SK-N-SH (cell line): ENCODE measurements around the gene DSG1. TPM values are rescaled to one million over a fixed set of nuclear protein-coding genes. Genes with fewer than 3 reads are reported as not detected.
"Not testable (repeated sequence)": the region's sequence is repeated elsewhere in the genome, so short reads cannot be mapped to it uniquely, and the experiment has no call there.

Source experiments
- CTCF ChIA-PET: fragments of 300-600, 350-600 bp; formaldehyde crosslinking; extraction: SDS; loops from one replicate; lab custom pipeline; 2021; lab: Yijun Ruan, JAX
- POLR2A ChIA-PET: fragments of 350-600 bp; sonication (Branson Sonifier 250); formaldehyde crosslinking; extraction: SDS; loops from one replicate; lab custom pipeline; 2020; ENCODE audit warnings: antibody characterized with exemption, inconsistent platforms; lab: Yijun Ruan, JAX
- DNase-seq: peaks from one replicate; pipeline ENCODE4 v3.0.0; 2012
- H2AFZ ChIP-seq: fragments of 200-600 bp; sonication (generic); 2 replicates; pipeline ENCODE4 v1.8.1; 2016; ENCODE audit warnings: antibody characterized with exemption, mild to moderate bottlenecking, low read depth
- H3F3A ChIP-seq: fragments of 200-600 bp; sonication (generic); replicated peaks from 2 replicates; pipeline ENCODE3; 2016; ENCODE audit warnings: antibody characterized with exemption, mild to moderate bottlenecking; ENCODE audit not compliant: insufficient read depth
- H3K27ac ChIP-seq, 2 experiments: fragments of 200-500 bp in 1 of 2; fragments of 200-600 bp in 1 of 2; sonication (Bioruptor generic) in 1 of 2; sonication (generic), shearing (Covaris generic) in 1 of 2; 2 replicates each; pipeline versions ENCODE4 v1.5.1 to v1.6.1; 2014 to 2016; ENCODE audit warnings: low read depth in 2 of 2, inconsistent platforms in 1 of 2, low read length in 1 of 2, mild to moderate bottlenecking in 1 of 2, mixed read lengths in 1 of 2
- H3K27me3 ChIP-seq: fragments of 200-600 bp; sonication (generic), shearing (Covaris generic); 2 replicates; pipeline ENCODE4 v1.6.1; 2016; ENCODE audit warnings: mixed run types; ENCODE audit not compliant: insufficient read depth
- H3K36me3 ChIP-seq, 2 experiments: fragments of 200-500 bp in 1 of 2; fragments of 200-600 bp in 1 of 2; sonication (Bioruptor generic) in 1 of 2; sonication (generic) in 1 of 2; replicated peaks in 1 of 2; 2 replicates each; pipeline versions ENCODE3 to v1.5.1; 2014 to 2016; ENCODE audit warnings: low read length in 1 of 2, mild to moderate bottlenecking in 1 of 2; ENCODE audit not compliant: insufficient read depth in 2 of 2, control insufficient read depth in 1 of 2
- H3K4me1 ChIP-seq, 2 experiments: fragments of 200-500 bp in 1 of 2; fragments of 200-600 bp in 1 of 2; sonication (Bioruptor generic) in 1 of 2; sonication (generic), shearing (Covaris generic) in 1 of 2; 2 replicates each; pipeline versions ENCODE4 v1.5.1 to v1.6.1; 2014 to 2016; ENCODE audit warnings: low read depth in 1 of 2, low read length in 1 of 2, mixed run types in 1 of 2; ENCODE audit not compliant: insufficient read depth in 2 of 2, control insufficient read depth in 1 of 2
- H3K4me2 ChIP-seq: fragments of 200-600 bp; sonication (generic), shearing (Covaris generic); 2 replicates; pipeline ENCODE4 v1.6.1; 2017; ENCODE audit warnings: mixed run types
- H3K4me3 ChIP-seq, 2 experiments: fragments of 200-500 bp in 1 of 2; fragments of 200-600 bp in 1 of 2; sonication (Bioruptor generic) in 1 of 2; sonication (generic), shearing (Covaris generic) in 1 of 2; 2 replicates each; pipeline versions ENCODE4 v1.5.1 to v1.8.1; 2014 to 2016; ENCODE audit warnings: low read depth in 2 of 2, inconsistent platforms in 1 of 2, low read length in 1 of 2, mild to moderate bottlenecking in 1 of 2, mixed read lengths in 1 of 2, moderate library complexity in 1 of 2
- H3K79me2 ChIP-seq: fragments of 200-600 bp; sonication (generic); 2 replicates; pipeline ENCODE4 v1.8.1; 2017; ENCODE audit warnings: mild to moderate bottlenecking; ENCODE audit not compliant: insufficient read depth
- H3K9ac ChIP-seq: fragments of 200-600 bp; sonication (generic); 2 replicates; pipeline ENCODE4 v1.6.1; 2017; ENCODE audit warnings: mixed run types
- H3K9me2 ChIP-seq: fragments of 200-600 bp; sonication (generic); 2 replicates; pipeline ENCODE4 v1.6.1; 2017; ENCODE audit warnings: mixed run types
- H3K9me3 ChIP-seq: fragments of 200-600 bp; sonication (generic); 2 replicates; pipeline ENCODE4 v1.6.1; 2017; ENCODE audit warnings: mixed run types, mild to moderate bottlenecking, moderate library complexity
- H4K20me1 ChIP-seq: fragments of 200-600 bp; sonication (generic); 2 replicates; pipeline ENCODE4 v1.6.1; 2017; ENCODE audit warnings: mild to moderate bottlenecking, mixed run types; ENCODE audit not compliant: insufficient read depth
- EZH2phosphoT487 ChIP-seq: fragments of 200-600 bp; sonication (generic); IDR thresholded peaks from 2 replicates; pipeline ENCODE4 v1.6.1; 2017; ENCODE audit warnings: low read depth, mixed run types, mild to moderate bottlenecking, antibody characterized with exemption, moderate library complexity, borderline replicate concordance
- FOXM1 ChIP-seq: IDR thresholded peaks from 2 replicates; pipeline ENCODE4 v1.4.0; 2012; ENCODE audit warnings: low read depth, mild to moderate bottlenecking
- GABPA ChIP-seq: IDR thresholded peaks from 2 replicates; pipeline ENCODE4 v1.4.0; 2012; ENCODE audit warnings: low read depth, mild to moderate bottlenecking
- GATA2 ChIP-seq: sonication (generic); formaldehyde crosslinking; IDR thresholded peaks from 2 replicates; pipeline ENCODE4 v1.5.0; 2020; ENCODE audit warnings: mild to moderate bottlenecking, missing genetic modification reagents
- MEF2A ChIP-seq: IDR thresholded peaks from 2 replicates; pipeline ENCODE4 v1.4.0; 2012; ENCODE audit warnings: low read depth, borderline replicate concordance
- RXRA ChIP-seq: IDR thresholded peaks from 2 replicates; pipeline ENCODE4 v1.4.0; 2012; ENCODE audit warnings: low read depth, mild to moderate bottlenecking, borderline replicate concordance
- SIN3A ChIP-seq: IDR thresholded peaks from 2 replicates; pipeline ENCODE4 v1.6.1; 2012; ENCODE audit warnings: low read depth, mild to moderate bottlenecking, low read length, moderate library complexity, borderline replicate concordance
- YY1 ChIP-seq: IDR thresholded peaks from 2 replicates; pipeline ENCODE4 v1.4.0; 2012; ENCODE audit warnings: low read depth, mild to moderate bottlenecking
- WGBS: methylation state at CpG from one replicate; pipeline ENCODE4 v1.1.6; 2017; ENCODE audit warnings: low lambda C conversion rate; 5-methylcytosine and 5-hydroxymethylcytosine counted together
- polyA plus RNA-seq, 3 experiments: library from polyadenylated mRNA; depleted of rRNA; stranded (reverse); fragments of >200 nt; gene quantifications; 2 replicates each; pipeline ENCODE4 v1.2.3, GENCODE V29; 2012
- TF ChIP-seq, protein P1 (sequence below): IDR thresholded peaks from 2 replicates; pipeline ENCODE4; 2012
- TF ChIP-seq, protein P2 (sequence below): IDR thresholded peaks from 2 replicates; pipeline ENCODE4 v1.4.0; 2012; ENCODE audit warnings: low read depth

The DSG1 gene
- polyA plus RNA-seq, 1 of the 3 experiments (the other 2 are of a cell fraction): not detected

DNA sequence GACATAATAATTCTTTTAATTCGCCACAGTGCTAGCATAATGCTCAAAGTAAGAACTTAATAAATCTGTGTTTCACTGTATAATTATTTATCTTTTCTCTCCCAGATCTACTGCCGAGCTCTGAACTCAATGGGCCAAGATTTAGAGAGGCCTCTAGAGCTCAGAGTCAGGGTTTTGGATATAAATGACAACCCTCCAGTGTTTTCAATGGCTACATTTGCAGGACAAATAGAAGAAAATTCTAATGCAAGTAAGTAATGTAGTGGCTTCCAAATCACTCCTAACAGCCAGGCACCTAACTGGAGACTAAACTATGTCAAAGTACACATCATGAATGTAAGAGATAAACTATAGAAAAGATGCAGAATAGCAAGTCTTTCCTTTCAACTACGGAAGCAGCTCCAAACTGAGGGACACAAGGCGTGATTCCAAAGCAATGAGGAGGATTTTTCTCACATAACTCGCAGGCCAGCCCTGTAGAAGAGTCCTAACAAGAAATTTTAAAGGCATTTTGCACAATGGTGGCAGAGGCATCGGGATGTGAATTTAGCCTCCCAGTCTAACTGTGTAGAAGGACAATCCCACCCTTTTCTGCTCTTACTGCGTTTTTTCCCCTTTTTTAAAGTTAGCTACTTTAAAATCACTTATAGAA, 12.0 kb downstream of the DSG1 start:
- Histone ChIP-seq H3K4me2 (no peak overlapping the region), H3K79me2 (no peaks in the 10 kb centered on the region), H2AFZ (no peak overlapping the region), H3K27me3 (no peaks in the 10 kb centered on the region), H3K4me3 (no peak overlapping the region), H3K9me2 (0 out of 2 replicates have a peak, but pooled peaks cover 3% of the 10 kb centered on the region), H3K27ac (no peak overlapping the region), H3F3A (no peaks in the 10 kb centered on the region), H3K9ac (no peak overlapping the region), H3K9me3 (no peaks in the 10 kb centered on the region), H4K20me1 (no peaks in the 10 kb centered on the region), H3K4me1 (no peaks in the 10 kb centered on the region), H3K36me3 (no peaks in the 10 kb centered on the region)
- POLR2A ChIA-PET: no interaction called here
- TF ChIP-seq SIN3A: no peak
- no peak for TF ChIP-seq YY1
- TF ChIP-seq GABPA: no peak
- no peak for TF ChIP-seq GATA2 (CRISPR knock-in tag)
- TF ChIP-seq, protein P1, sequence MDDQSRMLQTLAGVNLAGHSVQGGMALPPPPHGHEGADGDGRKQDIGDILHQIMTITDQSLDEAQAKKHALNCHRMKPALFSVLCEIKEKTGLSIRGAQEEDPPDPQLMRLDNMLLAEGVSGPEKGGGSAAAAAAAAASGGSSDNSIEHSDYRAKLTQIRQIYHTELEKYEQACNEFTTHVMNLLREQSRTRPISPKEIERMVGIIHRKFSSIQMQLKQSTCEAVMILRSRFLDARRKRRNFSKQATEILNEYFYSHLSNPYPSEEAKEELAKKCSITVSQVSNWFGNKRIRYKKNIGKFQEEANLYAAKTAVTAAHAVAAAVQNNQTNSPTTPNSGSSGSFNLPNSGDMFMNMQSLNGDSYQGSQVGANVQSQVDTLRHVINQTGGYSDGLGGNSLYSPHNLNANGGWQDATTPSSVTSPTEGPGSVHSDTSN: no peak
- no peak for TF ChIP-seq MEF2A
- TF ChIP-seq EZH2phosphoT487: no peak
- TF ChIP-seq FOXM1: no peak
- no peak for TF ChIP-seq RXRA
- WGBS: 14% methylated on average over 7 of the region's 7 CpGs
- CTCF ChIA-PET: interaction anchor here (0.9 kb wide), 1 partner anchor 8 kb away, joined by 3 read pairs; no protein-coding TSS in a partner anchor
- no peak for DNase-seq

GRCh38 chr18:31343454-31343853, 25.5 kb downstream of the DSG1 start:
- Histone ChIP-seq H3K27me3 (no peaks in the 10 kb centered on the region; the same call in 1 of the 2 replicates), H3K27ac (no peak overlapping the region), H3K4me1 (no peaks in the 10 kb centered on the region), H3F3A (no peaks in the 10 kb centered on the region), H3K4me3 (no peak overlapping the region), H3K9me2 (no peaks in the 10 kb centered on the region), H3K36me3 (no peaks in the 10 kb centered on the region), H3K79me2 (no peaks in the 10 kb centered on the region), H3K9me3 (no peaks in the 10 kb centered on the region), H3K9ac (no peak overlapping the region), H4K20me1 (no peaks in the 10 kb centered on the region), H2AFZ (no peak overlapping the region), H3K4me2 (no peak overlapping the region)
- DNase-seq: no peak
- WGBS: 4% methylated on average over 4 of the region's 4 CpGs
- TF ChIP-seq, protein P2, sequence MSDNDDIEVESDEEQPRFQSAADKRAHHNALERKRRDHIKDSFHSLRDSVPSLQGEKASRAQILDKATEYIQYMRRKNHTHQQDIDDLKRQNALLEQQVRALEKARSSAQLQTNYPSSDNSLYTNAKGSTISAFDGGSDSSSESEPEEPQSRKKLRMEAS: no peak
- POLR2A ChIA-PET: no interaction called here
- CTCF ChIA-PET: no interaction called here

DNA sequence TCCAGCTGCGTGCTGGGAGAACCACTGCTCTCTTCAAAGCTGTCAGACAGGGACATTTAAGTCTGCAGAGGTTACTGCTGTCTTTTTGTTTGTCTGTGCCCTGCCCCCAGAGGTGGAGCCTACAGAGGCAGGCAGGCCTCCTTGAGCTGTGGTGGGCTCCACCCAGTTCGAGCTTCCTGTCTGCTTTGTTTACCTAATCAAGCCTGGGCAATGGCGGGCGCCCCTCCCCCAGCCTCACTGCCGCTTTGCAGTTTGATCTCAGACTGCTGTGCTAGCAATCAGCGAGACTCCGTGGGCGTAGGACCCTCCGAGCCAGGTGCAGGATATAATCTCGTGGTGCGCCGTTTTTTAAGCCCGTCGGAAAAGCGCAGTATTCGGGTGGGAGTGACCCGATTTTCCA, 35.4 kb downstream of the DSG1 start:
- H4K20me1 ChIP-seq, H3K79me2 ChIP-seq, H3K9ac ChIP-seq, H3K4me1 ChIP-seq, H3K27ac ChIP-seq, H3K36me3 ChIP-seq, H3K4me3 ChIP-seq, H3K27me3 ChIP-seq, H3F3A ChIP-seq, CTCF ChIA-PET, H3K9me3 ChIP-seq, H3K9me2 ChIP-seq, H2AFZ ChIP-seq, H3K4me2 ChIP-seq, DNase-seq, POLR2A ChIA-PET: not testable (repeated sequence)
- no CpG with 5 or more reads among the region's 17 CpGs for WGBS
